GM18867 (cell line): ENCODE measurements around the gene ACE2.

Source experiments
- ATAC-seq: cut with Tn5 transposase; IDR thresholded peaks from one replicate; pipeline ENCODE4 v1.9.1; 2021; ENCODE audit warnings: mild to moderate bottlenecking, moderate library complexity; ENCODE audit not compliant: unreplicated experiment

ACE2 gene

DNA sequence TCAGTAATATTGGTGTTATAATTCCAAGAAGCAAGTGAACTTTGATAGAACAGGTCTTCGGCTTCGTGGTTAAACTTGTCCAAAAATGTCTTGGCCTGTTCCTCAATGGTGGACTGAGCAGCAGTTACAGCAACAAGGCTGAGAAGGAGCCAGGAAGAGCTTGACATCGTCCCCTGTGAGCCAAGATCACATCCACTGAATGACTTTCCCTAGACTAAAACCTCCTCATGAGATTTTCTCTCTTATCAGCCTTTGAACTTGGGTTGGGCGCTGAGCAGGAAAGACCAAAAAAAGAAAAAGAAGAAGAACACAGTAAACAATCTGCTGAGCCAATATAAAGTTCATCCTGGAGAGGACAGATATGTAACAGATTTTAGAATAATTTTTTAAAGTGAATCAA, at the start of gene ACE2:
Gene ACE2 (minus strand): TSS at position 216 of the 400 bp plus-strand sequence. CDS start 49 bp downstream, at position 167.
- ATAC-seq: no peak

DNA sequence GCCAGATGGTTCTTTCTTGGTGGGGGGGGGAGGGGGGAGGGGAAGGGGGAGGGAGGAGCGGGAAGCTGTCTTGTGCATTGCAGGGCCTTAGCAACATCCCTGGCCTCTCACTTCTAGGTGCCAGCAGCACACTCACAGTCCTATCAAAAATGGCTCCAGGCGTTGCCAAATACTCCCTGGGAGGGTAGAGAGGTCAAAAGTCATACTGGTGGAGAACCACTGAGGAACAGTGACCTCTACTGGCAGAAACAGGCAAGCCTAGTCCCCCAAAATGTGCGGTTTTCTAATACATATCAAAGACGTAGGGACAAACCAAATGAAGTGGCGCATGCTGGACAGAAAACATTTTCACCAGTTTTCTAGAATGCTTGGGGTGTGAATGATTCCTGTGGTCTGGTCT, 46.8 kb upstream of the ACE2 start:
- peak; percentile 80 for ATAC-seq

DNA sequence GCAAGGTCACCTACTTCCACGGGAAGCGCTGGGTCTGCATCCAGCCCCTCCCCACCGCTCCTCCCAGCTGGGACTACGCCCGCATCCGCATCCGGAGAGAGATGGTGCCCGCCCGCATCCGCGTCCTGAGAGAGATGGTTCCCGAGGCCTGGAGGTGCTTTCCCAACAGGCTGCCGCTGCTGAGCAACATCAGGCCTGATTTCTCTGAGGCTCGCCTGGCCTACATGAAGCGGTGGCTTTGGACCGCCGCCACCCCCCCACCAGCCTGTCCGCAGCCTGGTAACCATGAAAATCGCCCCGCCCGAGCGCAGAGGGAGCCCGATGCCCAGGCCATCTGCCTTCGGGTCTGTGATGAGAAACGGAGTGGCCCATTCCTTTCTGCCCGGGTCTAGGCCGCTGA, 45.8 kb upstream of the ACE2 start:
- ATAC-seq: no peak

DNA sequence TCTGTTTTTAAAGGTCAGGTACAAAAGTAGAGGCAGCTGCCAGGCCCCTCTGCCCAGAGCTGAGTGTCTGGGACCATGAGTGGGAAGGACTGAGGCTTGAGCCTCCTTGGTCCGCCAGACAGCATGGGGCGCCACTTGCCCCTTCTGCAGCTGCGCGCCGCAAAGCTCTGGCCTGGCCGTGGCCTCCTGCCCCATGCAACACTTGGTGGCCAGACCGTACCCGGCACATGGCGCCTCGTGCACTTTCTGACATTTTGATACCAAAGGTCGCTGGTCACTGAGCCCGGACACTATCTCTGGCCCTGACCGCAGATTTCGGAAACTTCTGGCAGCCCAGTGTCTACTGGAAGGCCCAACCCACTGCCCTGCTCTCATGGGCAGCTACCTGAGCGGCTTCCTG, 45.3 kb upstream of the ACE2 start:
- ATAC-seq: no peak

DNA sequence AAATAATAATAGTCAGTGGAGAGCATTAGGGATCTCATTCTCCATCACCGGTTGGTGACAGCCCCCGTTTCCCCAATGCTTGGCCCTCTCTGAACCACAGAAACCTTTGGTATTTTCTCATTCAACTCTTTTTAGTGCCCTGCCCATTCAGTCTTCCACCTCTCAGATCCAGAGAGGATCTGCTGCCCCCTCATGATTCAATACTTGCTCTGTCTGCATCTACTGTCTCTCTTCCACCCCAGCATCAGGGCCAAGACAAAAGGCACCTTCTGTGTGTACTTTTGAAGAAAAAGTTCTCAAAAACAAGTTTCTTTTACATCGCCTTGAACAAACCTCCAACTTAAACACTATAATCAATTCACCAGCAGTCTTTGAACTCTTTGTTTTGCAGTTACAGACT, 44.5 kb upstream of the ACE2 start:
- ATAC-seq: no peak

DNA sequence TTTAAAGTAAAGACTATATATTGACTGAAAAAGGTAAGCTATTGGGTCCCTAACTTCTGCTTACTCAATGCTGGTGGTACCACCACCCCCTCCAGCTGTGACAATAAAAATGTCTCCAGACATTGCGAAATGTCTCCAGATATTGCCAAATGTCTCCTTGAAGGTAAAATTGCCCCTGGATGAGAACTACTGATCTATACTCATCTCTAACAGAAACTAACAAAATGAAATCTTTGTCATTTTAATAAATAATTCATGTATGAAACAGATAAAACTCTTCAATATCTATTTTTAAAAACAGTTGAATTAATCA, 43.8 kb upstream of the ACE2 start:
- no peak for ATAC-seq

DNA sequence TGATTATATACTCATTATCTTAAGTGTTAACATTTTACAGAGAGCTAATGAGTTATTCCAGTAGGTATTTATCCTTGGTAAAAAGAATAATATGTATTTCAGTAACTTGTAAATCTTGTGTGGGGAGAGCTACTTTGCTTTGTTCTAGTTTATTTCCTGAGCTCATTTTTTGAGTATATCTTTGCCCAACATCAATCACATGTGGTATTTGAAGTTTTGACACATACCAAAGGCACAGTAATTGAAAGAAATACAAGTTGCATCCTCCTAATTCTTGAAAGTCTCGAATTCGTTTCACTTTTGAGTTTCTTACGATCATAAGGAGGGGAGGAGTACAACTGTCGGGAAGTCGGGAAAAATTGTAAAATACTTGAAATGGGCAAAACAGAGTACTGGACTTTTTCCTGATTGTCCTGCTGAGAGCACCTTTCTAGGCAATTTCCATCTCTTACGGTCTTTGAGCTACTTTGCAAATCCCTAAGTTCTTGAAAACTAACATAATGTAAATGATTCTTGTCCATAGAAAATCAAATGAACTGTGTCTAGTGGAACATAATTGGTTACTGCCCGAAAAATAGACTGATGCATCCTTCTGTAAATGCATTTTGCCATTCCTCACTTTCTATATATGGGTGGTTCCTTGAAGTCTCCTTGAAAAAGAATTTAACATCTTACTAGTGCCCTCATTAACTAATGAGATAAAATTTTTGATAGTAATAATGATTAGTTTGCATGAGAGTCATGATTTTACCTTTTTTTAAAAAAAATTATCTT, 43.2 kb upstream of the ACE2 start:
- no peak for ATAC-seq

DNA sequence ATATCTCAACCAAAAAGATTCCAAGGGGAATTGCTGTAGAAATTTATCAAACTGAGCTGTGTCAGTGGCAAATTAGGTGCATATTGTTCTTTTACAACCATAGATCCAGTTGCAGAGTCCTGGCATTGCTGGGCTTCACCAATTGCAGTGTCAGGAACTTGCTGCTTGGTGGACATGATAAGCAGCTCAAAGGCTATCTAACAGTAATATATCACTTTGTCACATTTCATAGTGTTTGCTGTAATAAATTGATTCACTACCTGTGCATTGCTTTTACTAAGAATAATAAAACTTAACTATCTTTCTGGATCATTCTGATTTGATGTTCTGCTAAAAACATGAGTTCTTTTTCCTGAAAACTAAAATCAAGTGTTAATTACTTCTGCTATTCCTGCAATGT, 30.9 kb upstream of the ACE2 start:
- no peak for ATAC-seq

DNA sequence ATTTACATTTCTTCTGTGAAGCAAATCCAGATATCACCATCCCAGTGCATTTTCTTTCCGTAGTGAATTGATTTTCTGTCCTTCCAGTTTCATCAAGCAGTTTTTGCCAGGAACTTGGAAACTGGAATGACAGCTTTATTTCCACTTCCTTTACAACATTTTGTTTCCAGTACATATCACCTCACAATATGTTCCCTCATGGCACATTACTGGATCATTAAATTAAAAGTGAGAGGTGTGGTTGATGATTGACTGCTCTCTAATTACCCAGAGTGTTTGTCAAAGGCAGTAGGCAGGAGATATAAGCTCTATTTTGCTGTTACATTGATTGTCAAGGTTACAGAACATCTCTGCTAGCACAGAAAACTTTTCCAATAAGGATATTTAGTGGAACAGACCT, 22.3 kb upstream of the ACE2 start:
- ATAC-seq: no peak

DNA sequence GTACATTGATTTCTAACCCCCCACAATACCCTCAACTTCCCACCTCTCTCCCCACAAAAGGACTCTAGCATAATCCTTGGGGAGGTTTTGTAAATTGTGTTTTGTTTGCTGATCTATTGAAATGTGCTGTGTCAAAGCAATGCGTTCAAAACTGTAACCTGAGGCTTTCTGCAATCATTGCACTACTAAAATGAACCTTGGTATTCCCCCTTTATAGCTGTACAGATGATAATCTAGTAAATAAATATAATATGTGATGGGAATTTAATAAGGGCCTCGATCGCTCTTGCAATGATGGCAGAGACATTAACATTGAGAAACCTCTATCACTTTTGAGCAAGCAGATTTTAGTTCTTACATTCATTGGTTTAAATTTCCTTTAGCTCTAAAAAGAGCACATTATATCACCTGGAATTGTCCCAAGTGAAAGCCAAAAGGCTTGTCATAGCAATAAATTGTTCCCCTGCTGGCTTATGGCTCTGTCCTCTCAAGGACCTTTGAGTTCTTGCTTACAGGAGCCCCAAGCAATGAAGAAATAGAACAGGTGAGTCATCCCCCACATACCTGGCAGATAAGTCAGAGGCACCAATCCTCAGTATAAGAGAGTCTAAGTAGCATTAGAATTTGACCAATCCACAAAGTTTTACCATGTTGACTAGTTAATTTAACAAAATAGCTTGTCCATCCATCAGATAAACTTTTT, 18.4 kb upstream of the ACE2 start:
- no peak for ATAC-seq

DNA sequence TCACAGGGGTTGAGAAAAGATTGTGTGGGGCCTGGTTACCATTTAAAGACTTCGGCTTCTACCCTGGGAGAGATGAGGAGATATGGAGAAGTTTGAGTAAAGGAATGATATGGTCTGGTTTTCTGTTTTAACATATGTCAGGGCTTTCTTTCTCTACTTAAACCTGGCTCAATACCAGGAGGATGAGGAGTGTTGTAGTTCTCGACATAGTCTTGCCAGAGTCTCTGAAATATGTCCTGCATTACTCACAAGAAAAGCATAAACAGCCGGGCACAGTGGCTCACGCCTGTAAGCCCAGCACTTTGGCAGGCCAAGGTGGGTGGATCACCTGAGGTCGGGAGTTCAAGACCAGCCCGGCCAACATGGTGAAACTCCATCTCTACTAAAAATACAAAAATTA, 16.4 kb upstream of the ACE2 start:
- ATAC-seq: no peak

DNA sequence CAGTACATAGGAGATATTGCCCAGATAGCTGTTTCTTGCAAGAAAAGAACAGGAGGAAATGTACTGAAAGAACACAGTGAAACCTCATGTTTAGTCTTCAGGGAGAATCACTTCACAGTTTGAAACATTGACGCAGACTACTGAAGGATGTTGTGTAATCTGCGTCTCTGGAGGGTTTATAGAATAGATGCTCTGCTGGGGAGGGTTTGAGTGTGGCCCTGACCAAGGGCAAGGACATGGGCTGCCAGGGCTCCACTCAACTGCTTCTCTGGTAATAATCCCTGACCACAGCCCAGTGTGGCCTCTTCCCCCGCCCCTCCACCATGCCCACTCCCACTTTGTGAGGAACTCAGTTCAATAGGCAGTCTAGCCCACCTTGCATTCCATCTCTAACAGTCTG, 15.8 kb upstream of the ACE2 start:
- ATAC-seq: no peak

DNA sequence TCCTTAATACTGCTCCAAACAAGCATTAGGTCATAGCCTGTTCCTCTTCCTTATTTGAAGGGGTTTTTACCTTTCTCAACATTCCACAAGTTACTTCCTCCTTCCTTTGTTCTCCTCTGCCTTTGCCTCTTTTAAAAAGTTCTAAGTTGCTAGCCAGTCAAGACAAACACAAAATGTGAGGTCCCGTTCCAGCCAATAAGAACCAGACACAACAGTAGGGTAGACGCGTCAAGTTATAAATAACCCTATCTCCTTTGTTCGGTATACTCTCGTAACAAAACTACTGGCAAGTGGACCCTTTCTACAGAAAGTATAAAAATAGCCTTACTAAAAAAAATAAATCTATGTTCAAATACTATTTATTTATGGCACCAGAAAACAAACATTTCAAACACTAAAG, 6.3 kb upstream of the ACE2 start:
- no peak for ATAC-seq

DNA sequence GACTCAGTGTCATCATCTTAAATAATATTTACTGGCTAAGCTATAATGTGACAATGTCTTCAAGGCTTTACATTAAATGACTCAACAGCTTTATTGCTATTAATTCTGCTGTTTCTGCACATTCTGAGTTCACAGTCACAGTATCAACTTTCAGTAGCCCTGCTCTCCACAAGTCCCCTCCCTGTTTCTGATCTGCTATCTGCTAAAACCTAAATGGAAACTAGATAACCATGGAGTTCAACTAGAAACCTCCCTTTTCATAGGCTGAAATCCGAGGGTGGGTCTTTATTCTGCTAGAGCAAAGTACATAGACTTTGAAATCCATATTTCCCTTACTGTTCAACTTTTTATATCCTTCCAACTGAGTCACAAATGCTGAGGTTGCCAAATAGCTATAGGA, 5.4 kb upstream of the ACE2 start:
- ATAC-seq: no peak

DNA sequence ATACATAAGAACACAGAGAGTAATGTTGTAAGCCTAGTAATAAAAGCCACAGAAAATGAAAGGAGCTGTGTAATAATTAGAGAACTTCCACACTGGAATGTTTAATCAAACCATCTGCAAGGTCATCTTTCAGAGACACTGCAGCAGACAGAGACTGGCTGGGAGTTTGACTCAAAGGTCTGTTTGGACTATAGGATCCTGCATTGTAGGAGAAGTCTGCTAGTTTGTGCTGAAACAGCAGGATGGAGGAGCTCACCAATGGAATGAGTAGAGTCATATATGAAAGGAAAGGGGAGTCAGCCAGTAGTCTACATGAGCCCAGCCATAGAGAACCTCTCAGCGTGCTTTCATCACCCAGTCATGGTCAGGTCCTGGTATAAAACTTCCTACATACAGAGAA, 4.5 kb upstream of the ACE2 start:
- ATAC-seq: no peak

DNA sequence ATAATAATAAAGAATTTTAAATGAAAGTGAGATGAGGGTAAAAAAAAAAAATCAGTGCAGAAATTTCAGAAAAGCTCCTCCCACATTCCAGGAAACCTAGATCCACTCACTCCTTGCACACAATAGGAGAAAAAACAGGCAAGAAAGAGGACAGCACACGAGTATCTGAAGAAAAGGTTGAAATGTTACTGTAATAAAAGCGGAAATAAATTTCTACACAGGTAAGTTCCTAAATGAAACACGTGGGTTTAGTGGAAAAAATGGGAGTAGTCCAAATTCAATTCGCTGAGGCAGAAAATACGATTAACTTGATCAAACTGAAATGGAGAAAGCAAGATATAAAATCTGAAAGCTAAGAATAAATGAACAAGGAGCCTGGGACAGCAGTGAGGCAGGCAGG, 2.0 kb upstream of the ACE2 start:
- ATAC-seq: no peak

DNA sequence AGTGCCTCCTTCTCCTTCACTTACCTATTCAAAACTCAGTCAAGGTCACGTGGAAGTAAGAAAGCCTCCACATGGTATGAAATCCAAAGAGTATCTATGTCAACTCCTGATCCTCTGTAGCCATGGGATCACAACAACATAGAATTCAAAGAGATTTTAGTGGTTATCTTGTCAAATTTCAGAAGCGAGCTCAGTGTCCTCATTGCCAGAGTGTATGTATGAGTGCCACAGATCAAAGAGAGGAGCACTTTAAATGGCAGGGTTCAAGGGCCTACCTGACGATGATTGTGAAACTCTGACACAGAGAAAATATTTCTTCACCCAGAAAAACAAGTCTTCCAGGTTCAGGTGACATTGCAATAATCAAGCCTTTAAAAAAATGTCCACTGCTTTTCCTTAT, 1.2 kb upstream of the ACE2 start:
- no peak for ATAC-seq

DNA sequence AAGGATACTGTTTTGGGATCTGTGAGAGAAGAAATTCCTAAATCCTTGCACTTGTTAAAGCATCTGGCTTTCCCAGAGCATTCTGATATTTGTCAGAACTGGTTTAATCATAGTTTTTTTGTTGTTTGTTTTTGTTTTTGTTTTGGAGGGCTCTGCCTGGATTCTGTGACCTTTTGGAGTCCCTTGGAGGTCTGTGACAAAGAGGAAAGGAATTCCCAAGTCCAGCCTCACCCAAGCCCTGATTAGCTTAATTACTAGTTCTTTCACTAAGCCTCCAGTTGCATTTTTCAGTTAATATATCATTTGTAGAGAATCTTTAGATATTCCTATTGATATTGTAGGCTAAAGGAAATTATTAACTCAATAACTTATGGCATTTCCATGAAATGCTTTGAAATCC, 711 bp downstream of the ACE2 start:
- no peak for ATAC-seq

DNA sequence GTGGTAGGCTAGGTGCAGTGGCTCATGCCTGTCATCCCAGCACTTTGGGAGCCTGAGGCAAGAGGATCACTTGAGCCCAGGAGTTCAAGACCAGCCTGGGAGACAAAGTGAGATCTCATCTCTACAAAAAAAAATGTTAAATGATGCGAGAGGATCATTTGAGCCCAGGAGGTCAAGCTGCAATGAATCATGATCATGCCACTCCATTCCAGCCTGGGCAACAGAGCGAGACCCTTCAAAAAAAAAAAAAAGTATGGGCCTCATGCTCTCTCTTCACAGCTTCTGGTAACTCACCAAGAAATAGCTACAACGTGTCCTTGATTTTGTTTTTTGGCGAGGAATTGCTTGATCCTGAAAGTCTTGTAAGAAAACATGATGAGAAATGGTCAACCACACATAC, 1.3 kb downstream of the ACE2 start:
- no peak for ATAC-seq

DNA sequence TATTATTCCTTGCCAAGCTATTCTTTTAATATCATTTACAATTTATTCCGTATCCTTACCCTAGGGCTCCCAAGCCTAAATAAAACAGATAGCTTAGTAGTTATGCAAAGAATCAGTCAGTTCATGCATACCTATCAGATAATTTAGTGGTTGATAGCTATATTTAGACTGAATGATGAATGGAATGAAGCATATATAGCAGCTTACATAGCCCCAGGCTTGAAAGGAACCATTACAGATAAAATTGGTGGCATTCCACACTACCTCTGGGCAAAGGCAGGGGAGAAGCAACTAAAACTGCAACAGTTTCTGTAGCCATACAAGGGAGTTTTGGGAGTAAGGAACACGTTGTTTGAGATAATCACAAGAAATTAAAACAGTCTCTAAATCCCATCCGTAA, 2.7 kb downstream of the ACE2 start:
- no peak for ATAC-seq

DNA sequence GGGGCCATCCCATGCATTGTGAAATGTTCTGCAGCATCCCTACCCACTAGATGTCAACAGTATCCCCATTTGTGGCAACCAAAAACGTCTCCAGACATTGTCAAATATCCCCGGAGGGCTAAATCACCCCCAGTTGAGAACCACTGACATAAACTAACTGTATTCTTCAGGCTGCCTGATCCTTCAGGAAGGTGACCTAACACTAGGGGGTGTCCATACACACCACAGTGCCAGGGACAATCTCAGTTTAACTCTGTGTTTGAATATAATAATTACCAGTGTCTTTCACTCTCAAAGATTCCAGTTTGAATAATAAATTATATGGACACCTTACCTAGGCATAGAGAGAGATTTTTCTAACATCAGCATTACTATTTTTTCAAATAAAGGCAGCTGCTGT, 6.4 kb downstream of the ACE2 start:
- no peak for ATAC-seq

DNA sequence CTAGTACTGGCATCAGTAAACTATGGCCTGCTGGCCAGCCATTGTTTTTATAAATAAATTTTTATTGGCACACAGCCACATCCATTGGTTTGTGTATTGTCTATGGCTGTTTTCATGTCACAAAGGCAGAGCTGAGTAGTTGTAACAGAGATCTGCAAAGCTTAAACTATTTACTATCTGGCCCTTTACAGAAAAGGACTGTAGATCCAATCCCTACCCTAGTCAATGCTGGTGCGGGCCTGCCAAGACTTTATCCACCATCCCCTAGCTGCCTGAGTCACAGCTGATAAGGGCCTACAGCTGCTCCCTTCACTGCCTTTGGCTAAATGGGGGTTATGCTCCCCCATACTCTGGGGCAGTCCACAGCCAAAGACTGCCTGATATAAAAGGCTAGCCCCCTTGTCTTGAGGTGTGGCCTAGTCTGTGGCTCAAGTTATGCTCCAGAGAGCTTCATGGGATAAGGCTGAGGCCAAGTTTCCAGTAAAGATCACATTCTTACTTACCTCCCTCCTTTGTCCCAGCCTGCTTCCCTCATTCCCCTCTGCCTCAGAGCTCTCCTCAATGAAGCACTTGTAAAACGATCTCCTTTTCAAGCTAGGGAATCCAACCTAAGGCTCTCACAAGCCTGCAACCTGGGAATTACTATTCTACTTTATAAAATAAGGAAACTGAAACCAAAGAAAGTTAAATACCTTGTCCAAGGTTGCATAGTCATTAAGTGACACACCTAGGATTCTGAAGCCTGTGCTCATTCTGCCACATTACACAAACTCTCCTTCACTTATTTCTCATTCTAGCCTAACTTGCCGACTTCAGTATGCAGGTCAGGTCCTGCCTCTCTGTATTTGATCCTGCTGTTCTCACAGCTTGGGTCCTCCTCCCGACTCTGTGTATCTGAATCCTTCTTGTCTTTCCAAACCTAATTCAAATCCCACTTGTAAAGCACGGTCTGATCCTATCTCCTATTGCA, 20.7 kb downstream of the ACE2 start:
- no peak for ATAC-seq
